ENCODE results near the gene GXYLT2.

DNA sequence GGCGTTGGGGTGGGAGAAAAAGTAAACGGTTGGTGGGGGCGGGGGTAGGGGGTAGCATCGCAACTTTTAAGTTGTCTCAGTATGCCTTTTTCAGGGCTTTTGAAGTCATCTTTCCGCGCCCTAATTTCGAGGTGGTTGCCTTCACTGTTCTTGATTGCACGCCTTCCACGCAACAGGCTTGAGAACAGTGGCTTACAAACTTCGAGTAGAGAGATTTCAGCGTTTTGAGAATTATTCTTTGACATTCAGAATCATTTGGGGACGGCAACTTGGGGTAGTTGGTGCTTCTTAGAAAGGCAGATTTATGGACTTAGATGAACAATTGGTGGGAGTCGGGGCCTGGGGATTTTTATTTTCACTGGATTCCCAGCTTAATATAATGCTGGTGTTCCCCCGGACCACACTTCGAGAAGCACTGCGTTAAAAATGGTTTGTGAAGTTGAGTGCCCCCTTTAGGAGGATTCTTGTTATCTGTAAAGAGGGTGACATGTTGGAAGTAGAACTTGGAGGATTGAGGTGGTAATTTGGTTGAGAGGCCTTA, 109.6 kb downstream of the GXYLT2 start:
- TF ChIP-seq CTCF (IDR thresholded peaks at IDR 0.05) = peak in 2 of 4 experiments; percentile 15 to 39
- no peak for TF ChIP-seq POLR2A (IDR thresholded peaks at IDR 0.05)
- no peak for TF ChIP-seq POLR2AphosphoS5 (IDR thresholded peaks at IDR 0.05)

Measured in prostate gland (tissue), 2 donors.